Duodenal mucosa (tissue), 2 donors: ENCODE data around the gene ING5.

ENCODE experiments used
- H3K27ac ChIP-seq: one replicate; pipeline ENCODE4 v1.7.0; 2013; ENCODE audit warnings: low read depth, low read length
- H3K27me3 ChIP-seq, 2 donors: one replicate each; pipeline ENCODE4 v1.7.0; 2013; ENCODE audit warnings: low read length in 2 of 2, control low read depth in 1 of 2; ENCODE audit not compliant: insufficient read depth in 2 of 2, control insufficient read depth in 1 of 2
- H3K36me3 ChIP-seq, 2 donors: one replicate each; pipeline ENCODE4 v1.7.0; 2013; ENCODE audit warnings: low read length in 2 of 2, control low read depth in 1 of 2; ENCODE audit not compliant: insufficient read depth in 2 of 2, control insufficient read depth in 1 of 2
- H3K4me1 ChIP-seq, 2 donors: one replicate each; pipeline ENCODE4 v1.7.0; 2013; ENCODE audit warnings: low read length in 2 of 2, control low read depth in 1 of 2; ENCODE audit not compliant: insufficient read depth in 2 of 2, control insufficient read depth in 1 of 2
- H3K4me3 ChIP-seq, 2 donors: one replicate each; pipeline ENCODE4 v1.7.0; 2013; ENCODE audit warnings: low read length in 2 of 2, low read depth in 1 of 2
- H3K9ac ChIP-seq, 2 donors: one replicate each; pipeline ENCODE4 v1.7.0; 2013; ENCODE audit warnings: low read length in 2 of 2, low read depth in 1 of 2
- H3K9me3 ChIP-seq, 2 donors: one replicate each; pipeline ENCODE4 v1.7.0; 2013; ENCODE audit warnings: low read length in 2 of 2, control low read depth in 1 of 2; ENCODE audit not compliant: control insufficient read depth in 1 of 2

Gene ING5

DNA sequence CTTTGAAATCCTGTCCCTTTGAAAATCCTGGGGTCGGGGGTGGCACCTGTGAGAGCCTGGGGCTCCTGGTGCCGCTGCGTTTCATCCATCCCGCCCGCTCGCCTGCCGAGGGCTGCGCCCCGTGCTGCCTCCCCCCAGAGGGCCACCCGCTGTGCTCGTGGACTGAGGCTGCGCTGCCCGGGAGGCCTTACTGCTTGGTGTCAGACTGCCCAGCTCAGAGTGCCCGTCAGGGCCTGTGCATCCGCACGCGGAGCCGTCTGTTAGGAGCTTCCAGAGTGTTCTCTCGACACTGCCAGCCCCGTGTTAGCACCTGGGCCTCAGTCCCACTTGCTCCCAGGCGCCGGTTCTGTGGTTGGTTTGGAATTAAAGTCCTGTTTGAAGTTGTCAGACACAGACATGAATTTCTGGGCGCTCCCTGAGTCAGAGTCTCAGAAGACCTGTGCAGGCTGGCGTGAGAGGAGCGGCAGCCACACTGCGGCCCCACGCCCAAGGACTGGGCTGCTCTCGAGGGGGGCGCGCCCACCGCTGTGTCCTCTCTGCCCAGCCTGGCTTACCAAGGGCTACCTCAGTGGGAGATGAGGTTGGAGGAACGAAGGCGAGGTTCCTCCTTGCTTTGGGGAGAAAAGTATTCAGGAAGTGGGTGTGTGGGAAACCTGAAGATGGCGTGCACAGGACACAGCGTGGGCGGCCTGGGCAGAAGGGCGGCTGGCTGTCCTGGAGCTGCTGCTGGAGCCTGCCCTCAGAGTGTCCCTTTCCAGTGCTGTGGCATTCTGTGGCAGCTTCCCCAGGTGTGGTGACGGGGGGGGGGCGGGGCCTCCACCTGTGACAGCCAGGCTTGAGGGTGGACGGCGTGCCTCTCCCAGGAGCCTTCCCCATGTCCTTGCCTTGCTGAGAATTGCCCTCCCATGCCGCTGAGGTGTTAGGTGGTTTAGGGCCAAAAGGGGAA lies 29.3 kb upstream of the ING5 start:
- Histone ChIP-seq H3K27ac (no peak overlapping the region), H3K36me3 (peaks cover 31 to 75% of the 10 kb centered on the region in 2 donors)

DNA sequence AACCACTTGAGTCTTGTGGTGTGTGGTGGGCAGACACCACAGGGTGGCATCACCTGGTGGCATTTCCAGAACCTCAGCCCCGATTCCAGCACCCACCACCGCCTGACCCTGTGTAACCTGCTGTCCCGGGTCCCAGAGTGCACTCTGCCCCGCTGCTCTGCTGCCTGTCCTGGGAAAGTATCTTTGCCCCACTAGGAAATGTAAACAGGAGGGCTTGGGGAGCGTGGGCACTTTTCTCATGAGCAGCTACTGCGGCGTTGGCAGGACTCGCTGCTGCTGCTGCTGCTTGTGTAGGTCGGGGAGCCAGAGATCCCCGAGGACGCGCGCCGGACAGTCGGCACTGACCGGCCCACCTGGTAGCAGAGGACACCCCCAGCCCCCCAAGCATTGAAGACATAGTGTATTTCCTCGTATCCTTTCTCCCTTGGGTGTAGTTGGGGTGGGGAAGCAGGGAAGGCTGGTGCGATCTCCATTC lies 28.6 kb upstream of the ING5 start:
- no peaks in the 10 kb centered on the region for H3K4me1 ChIP-seq
- no peaks in the 10 kb centered on the region for H3K27me3 ChIP-seq
- no peak overlapping the region for H3K4me3 ChIP-seq
- peaks cover 24 to 71% of the 10 kb centered on the region in 2 donors for H3K36me3 ChIP-seq
- no peak overlapping the region for H3K27ac ChIP-seq
- H3K9ac ChIP-seq, result no peak overlapping the region
- no peaks in the 10 kb centered on the region for H3K9me3 ChIP-seq

More for the DNA sequence above, 29.3 kb upstream of the ING5 start:
- Histone ChIP-seq H3K9ac (no peak overlapping the region), H3K4me3 (no peak overlapping the region), H3K27me3 (no peaks in the 10 kb centered on the region), H3K4me1 (no peaks in the 10 kb centered on the region), H3K9me3 (no peaks in the 10 kb centered on the region)

DNA sequence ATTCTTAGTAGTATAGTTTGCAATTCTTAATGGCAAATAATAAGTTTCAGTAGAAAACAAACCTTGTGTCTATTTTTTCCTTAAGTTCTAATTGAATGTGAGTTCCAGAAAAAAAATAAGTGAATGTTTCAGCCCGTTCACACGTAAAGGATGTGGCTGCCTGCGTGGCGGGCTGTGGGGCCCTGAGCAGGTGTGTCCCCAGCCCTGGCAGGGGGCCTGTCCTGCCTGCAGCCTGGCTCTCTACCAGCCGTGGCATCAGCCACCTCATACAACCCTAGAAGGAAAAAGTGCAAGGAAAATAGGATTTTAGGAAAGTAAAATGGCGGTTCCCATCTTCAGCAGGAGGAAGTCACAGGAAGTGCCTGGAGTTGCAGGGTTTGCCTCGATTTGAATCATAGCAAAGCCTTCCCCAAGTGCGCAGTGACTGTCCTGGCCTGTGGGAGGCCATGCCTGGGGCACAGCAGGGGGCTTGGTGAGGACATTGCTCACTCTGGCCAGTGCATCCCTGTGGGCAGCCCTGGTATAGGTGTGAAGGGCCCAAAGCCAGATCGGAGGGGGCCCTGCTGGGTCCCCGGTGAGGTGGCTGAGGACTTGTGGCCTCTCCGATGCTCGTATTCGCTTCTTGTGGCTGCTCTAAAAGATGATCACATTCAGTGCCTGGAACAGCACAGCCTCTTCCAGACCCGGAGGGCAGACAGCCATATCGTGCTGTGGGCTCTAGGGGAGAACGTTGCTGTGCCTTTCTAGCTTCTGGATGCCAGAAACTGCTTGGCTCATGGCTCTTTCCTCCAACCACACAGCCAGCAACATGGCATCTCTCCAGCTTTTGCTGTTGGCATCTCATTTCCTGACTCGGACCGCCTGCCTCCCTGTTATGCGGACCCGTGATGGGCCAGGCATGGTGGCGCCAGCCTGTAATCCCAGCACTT lies 27.8 kb upstream of the ING5 start:
- no peaks in the 10 kb centered on the region for H3K9me3 ChIP-seq
- H3K36me3 ChIP-seq, result peaks cover 18 to 66% of the 10 kb centered on the region in 2 donors
- no peaks in the 10 kb centered on the region for H3K27me3 ChIP-seq
- H3K27ac ChIP-seq, result no peak overlapping the region
- H3K4me1 ChIP-seq, result no peaks in the 10 kb centered on the region
- no peak overlapping the region for H3K4me3 ChIP-seq
- no peak overlapping the region for H3K9ac ChIP-seq

DNA sequence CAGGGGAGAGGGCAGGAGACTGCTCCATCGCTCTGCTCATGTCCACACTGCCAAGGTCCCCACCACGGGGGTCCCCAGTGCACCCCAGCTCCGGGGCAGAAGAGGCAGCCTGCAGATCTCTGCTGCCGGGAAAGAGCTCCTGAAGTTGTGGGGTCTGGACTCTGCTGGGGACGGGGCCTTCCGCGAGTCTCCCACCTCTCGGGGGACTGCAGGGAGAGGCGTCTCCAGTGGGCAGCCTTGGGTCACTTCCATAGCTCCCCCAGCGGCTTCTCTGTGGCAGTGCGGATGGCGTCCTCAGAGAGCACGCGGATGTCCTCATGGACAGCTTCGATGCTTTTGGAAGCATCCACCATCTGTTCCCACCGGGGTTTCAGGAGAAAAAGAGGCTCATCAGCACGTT lies 26.0 kb upstream of the ING5 start:
- no peak overlapping the region for H3K9ac ChIP-seq
- no peaks in the 10 kb centered on the region for H3K9me3 ChIP-seq
- no peaks in the 10 kb centered on the region for H3K4me1 ChIP-seq
- H3K4me3 ChIP-seq, result no peak overlapping the region
- no peak overlapping the region for H3K27ac ChIP-seq
- peaks cover 13 to 57% of the 10 kb centered on the region in 2 donors for H3K36me3 ChIP-seq
- no peaks in the 10 kb centered on the region for H3K27me3 ChIP-seq

DNA sequence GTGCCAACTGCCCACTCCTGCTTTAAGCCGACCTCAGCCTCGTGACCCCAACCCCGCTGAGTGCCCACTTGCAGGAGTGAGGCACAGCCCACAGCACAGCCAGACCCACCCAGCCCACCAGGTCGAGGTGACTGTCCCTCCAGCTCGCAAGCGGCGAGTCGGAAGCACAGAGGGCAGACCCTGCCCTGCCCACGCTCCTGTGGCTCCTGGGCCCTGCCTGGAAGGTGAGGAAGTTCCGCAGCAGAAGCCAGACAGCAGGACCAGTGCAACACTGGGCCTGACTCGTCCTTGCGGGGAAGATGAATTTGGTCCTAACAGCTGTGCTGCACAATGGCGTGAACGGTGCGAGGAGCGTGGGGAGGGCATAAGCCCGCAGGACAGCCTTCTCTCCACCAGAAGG lies 25.2 kb upstream of the ING5 start:
- no peaks in the 10 kb centered on the region for H3K27me3 ChIP-seq
- no peaks in the 10 kb centered on the region for H3K4me1 ChIP-seq
- peaks cover 10 to 52% of the 10 kb centered on the region in 2 donors for H3K36me3 ChIP-seq
- no peak overlapping the region for H3K9ac ChIP-seq
- H3K4me3 ChIP-seq, result no peak overlapping the region
- no peak overlapping the region for H3K27ac ChIP-seq
- no peaks in the 10 kb centered on the region for H3K9me3 ChIP-seq

DNA sequence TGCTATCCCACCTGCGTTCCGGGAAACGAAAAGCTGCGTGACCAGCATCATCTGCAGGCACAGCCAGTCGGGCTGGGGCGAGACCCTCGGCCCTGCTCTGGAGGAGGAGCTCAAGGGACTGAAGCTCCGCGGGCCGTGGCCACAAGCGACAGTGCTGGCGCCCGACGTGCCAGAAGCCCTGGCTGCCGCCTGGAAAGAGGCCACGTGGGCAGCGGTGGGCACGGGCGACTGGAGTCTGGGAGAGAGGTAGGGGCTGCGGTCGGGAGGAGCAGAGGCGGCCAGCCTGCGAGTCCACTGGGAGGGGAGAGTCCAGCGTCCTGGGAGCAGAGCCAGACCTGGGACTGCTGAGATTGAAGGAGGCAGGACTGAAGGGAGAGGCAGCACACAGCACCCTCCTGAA lies 24.4 kb upstream of the ING5 start:
- H3K9ac ChIP-seq, result no peak overlapping the region
- no peaks in the 10 kb centered on the region for H3K27me3 ChIP-seq
- no peaks in the 10 kb centered on the region for H3K4me1 ChIP-seq
- no peaks in the 10 kb centered on the region for H3K9me3 ChIP-seq
- H3K27ac ChIP-seq, result no peak overlapping the region
- no peak overlapping the region for H3K4me3 ChIP-seq
- H3K36me3 ChIP-seq, result peaks cover 10 to 45% of the 10 kb centered on the region in 2 donors

DNA sequence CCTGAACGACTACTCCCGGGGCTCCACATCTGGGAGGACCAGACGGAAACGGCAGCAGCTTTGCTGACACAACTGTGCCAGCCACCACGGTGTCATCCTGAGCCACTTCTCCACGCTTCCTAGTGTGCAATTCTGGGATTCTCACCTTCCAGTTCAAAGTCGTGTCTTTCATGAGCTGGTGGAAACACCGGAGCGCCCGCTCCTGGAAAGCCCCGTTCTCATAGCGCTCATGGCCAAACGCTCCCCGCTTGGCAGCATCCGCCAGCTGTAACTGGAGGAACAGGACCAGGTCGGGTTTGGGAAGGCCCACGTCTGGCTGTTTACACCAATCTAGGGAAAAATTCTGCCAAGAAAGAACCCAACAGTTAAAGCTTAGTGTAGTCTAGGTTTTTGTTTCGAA lies 23.5 kb upstream of the ING5 start:
- Histone ChIP-seq H3K9ac (no peak overlapping the region), H3K27ac (no peak overlapping the region), H3K9me3 (no peaks in the 10 kb centered on the region), H3K4me1 (no peaks in the 10 kb centered on the region), H3K36me3 (peaks cover 10 to 41% of the 10 kb centered on the region in 2 donors), H3K4me3 (no peak overlapping the region), H3K27me3 (no peaks in the 10 kb centered on the region)

DNA sequence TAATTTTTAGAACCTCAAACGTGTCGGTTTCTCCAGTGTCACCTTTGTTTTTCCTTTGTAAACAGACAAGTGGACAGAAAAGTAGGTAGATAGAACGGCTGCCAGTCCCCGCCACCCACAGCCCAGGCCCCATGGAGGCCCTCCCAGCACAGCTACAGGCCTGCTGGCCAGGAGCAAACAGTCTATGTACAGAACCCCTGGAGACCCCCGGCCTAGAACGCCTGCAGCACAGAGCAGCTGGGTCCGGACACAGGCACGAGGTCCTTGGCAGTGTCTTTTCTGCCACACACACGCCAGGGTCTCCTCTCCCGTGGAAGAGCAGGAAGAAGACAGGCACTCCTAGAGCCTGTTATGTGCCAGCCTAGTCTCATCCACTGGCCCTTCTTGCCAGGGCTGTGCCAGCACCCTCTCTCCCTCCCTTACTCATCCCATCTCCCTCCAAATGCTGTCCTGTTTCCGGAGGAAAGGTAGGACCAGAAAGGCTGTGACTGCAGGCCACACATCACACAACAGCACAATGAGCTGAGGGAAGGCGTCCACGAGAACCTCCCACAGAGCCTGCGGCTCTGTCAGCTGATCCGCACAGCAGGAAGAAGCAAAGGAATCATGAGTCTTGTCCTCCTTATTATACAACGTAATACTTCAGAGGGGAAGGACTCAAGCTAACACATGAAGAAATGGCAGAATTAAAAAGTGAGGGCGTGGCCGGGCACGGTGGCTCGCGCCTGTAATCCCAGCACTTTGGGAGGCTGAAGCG lies 22.9 kb upstream of the ING5 start:
- no peaks in the 10 kb centered on the region for H3K4me1 ChIP-seq
- no peak overlapping the region for H3K9ac ChIP-seq
- no peak overlapping the region for H3K27ac ChIP-seq
- no peak overlapping the region for H3K4me3 ChIP-seq
- peaks cover 10 to 41% of the 10 kb centered on the region in 2 donors for H3K36me3 ChIP-seq
- H3K9me3 ChIP-seq, result no peaks in the 10 kb centered on the region
- no peaks in the 10 kb centered on the region for H3K27me3 ChIP-seq

DNA sequence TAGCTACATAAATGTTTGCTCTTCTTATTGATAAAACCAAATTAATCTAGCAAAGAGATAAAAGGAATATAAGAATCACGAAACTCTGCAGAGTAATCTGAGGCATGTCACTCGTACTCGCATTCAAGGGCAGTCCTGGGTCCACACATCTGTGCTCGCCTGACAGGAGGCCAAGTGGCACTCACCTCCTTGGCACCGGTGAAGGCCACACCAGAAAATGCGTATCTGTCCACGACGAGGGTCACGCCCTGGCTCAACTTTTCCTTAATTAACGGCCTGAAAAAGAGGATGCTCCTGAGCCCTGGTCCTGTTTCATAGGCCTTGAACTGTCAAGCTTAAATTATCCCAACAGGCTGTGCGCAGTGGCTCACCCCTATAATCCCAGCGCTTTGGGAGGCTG lies 21.8 kb upstream of the ING5 start:
- Histone ChIP-seq H3K9me3 (no peaks in the 10 kb centered on the region), H3K36me3 (peaks cover 10 to 34% of the 10 kb centered on the region in 2 donors), H3K4me3 (no peak overlapping the region)

More for the DNA sequence above, 21.8 kb upstream of the ING5 start:
- no peaks in the 10 kb centered on the region for H3K4me1 ChIP-seq
- no peak overlapping the region for H3K9ac ChIP-seq
- H3K27me3 ChIP-seq, result no peaks in the 10 kb centered on the region
- H3K27ac ChIP-seq, result no peak overlapping the region
